DMS53 treated with DMSO at 0.1 percent for 48 hours (cell line): ENCODE measurements around the gene JAM3.
A peak's percentile ranks its signal among the peaks of the same experiment; 100 is the strongest.

Experiments
- DNase-seq: peaks from one replicate; lab custom pipeline; 2025; ENCODE audit not compliant: unreplicated experiment; lab: John Stamatoyannopoulos, UW

The JAM3 gene

DNA sequence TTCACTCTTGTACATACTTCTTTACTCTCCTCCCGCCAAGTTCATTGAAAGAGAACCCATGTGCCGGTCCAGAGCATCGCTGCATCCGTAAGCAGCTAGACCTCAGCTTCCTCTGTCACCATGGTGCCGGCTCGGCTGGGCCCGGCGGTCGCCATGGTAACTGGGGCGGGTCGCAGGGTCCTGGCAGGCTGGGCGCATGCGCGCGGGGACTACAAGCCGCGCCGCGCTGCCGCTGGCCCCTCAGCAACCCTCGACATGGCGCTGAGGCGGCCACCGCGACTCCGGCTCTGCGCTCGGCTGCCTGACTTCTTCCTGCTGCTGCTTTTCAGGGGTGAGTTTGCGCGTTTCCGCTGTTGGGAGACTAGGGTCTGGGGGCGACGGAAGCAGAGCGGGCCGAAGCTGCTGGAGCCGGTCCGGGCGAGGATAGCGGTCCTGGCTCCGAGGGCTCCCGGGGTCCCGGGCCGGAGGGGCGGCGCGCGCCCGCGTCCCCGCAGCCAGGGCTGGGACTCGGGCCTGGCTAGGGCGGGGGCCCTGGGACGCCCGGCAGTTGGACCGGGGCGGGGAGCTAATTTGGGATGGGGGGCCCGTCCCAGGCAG is at the start of gene JAM3:
Gene JAM3 (plus strand): TSS at position 244 of the 597 bp plus-strand sequence. CDS start 12 bp downstream, at position 256.
- DNase-seq, result peak; percentile 88

GRCh38 chr11:134019500-134019899 is 49.4 kb upstream of the JAM3 start:
- DNase-seq, result no peak

GRCh38 chr11:134020598-134020997 is 48.3 kb upstream of the JAM3 start:
- DNase-seq, result no peak

- no peak for DNase-seq
These were observed 47.5 kb upstream of the JAM3 start for GRCh38 chr11:134021326-134021725.

DNA sequence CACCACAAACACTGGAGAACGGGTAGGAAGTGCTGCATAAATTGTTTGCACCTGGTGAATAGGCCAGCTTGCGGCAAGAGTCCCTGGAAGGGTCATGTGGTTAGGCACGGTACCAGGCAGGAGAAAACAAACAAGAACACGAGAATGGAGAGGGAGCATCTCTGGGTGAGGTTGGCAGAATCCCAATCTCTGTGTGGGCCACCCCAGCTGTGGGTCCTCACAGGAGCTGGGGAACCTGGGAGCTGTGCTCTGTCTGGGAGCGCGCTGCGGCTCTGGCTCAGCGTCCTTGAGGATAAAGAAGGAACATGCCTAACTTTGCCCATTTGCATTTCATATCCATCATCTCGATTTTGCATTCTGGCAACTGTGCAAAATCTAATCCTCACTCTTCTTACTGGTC is 46.1 kb upstream of the JAM3 start:
- no peak for DNase-seq

- DNase-seq, result no peak
These were observed 44.3 kb upstream of the JAM3 start for GRCh38 chr11:134024420-134025081.

GRCh38 chr11:134025082-134025429 is 43.8 kb upstream of the JAM3 start:
- DNase-seq, result no peak

GRCh38 chr11:134026655-134027343 is 42.1 kb upstream of the JAM3 start:
- no peak for DNase-seq

DNA sequence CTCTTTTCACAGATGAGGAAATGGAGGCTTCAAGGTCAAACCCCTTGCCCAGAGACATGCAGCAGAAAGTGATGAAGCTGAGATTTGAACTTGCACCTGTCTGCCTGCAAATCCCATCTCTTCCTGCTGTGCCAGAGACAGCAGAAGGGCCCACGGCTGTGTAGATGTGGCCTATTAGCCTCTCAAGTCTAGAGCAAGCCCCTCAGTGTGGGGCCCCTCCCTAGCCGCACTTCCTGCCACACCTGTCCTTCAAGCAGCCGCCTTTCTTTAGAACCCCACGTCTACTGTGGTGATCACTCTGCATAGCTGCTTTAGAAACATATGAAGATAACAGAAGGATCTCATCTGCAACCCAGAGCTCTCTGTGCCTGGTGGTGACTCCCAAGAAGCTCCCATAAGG is 41.2 kb upstream of the JAM3 start:
- DNase-seq, result no peak

- DNase-seq, result no peak
These were observed 40.4 kb upstream of the JAM3 start for GRCh38 chr11:134028368-134028920.

- DNase-seq, result no peak
These were observed 38.0 kb upstream of the JAM3 start for GRCh38 chr11:134030853-134031252.

GRCh38 chr11:134032043-134032442 is 36.8 kb upstream of the JAM3 start:
- DNase-seq, result no peak

- no peak for DNase-seq
These were observed 36.3 kb upstream of the JAM3 start for GRCh38 chr11:134032501-134033091.

DNA sequence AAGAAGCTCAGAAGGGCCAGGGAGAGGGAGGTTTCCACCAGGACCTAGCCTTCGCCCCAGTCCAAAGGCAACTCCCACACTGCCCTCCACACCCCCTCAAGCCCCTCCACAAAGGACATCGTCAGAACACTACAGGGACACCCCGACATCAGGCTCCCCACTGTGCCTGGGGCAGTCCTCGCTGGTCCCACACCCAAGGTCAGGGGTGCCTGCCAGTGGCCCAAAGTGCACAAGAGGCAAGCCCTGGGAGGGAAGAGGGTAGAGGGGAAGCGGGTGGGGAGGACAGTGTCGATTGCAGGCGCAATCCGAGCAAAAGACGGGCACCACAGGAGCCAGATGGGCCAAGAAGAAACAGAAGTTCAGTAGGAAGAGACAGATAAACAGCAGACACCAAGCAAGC is 35.6 kb upstream of the JAM3 start:
- no peak for DNase-seq

DNA sequence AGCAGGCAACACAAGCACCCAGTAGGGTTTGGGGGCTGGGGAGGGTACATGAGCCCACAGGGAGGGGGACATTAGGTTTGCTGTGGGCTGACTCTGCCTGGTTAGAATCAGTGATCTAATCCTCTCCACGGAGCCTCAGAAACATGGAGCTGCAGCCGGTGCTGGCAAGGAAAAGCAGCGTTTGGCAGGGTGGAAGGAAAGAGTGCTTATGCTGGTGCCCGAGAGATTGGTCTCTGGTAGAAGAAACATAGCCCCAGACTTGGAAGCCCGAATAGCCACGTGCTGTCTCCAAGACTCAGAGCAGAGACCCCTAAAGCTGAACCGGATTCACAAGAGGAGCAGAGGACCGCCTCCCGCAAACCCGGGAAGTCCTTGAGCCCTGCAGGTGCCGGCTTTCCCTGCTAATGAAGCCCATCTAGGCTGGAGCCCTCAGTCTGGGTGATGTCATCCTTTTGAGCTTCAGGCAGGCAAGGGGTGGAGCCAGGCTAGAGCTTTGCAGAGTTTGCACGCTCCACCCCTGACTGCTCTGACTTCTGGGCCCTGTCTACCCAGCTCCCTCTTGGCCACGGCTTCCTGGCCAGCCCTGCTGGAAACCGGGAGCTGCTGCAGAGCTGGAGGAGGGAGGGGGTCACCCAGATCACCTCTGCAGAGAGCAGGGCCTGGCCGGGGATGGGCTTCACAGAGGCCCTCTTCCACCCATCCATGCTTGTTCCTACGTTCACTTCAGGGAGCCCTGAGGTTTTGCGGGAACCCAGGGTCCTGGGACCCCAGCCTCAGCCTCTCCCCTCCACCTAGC is 35.0 kb upstream of the JAM3 start:
- peak; percentile 97 for DNase-seq

DNA sequence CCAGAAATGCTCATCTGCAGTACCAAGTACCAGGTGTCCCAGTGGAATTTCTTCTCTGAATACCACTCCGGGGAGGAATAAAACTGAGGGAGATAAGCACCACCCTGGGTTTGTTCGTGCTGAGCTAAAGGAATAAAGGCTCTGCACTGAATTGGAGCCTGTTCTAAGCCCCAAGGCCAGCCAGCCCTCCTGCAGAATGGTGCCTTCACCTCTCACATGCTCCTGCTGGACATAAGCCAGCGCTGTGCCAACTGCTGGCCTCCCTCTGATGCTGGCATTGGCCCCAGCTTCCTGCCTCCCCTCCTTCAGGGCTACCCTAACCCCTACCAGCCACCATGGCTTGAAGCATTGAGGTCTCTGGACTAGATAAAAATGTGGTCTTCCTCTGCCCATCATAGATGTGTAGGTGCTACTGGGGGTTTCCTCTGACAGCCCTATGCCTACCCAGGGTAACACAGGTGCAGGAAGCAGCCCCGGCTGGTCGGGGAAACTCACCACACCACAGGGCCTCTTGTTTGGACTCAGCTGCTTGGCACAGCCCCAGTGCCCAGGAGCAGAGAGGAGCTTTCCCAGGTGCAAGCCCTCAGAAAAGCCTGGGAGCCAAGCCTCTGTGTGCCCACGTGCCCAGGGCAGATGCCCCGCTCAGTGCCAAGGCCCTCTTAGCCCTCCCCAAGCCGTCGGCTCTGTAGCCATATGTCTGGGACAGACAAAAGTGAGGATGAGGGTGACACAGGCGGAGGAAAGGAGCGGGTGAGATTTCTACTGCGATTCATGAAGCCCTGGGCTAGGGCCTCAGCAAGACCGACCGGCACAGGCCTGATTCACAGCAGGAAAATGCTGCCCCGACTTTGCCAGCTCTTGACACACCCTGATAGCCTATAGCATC is 34.1 kb upstream of the JAM3 start:
- no peak for DNase-seq

GRCh38 chr11:134036492-134037045 is 32.3 kb upstream of the JAM3 start:
- no peak for DNase-seq

- peak; percentile 72 for DNase-seq
These were observed 31.6 kb upstream of the JAM3 start for GRCh38 chr11:134037046-134037908.
